Osteocyte (in vitro differentiated cells): ENCODE data around the gene SLC13A4. TPM values are rescaled to one million over a fixed set of nuclear protein-coding genes. Genes with fewer than 3 reads are reported as not detected.

Source experiments
- DNase-seq: peaks from one replicate; pipeline ENCODE4 v3.0.0; 2021; ENCODE audit warnings: mixed read lengths; ENCODE audit not compliant: unreplicated experiment; ENCODE audit errors: extremely low spot score
- H3K27ac Mint-ChIP-seq: one replicate; pipeline ENCODE4 v1.8.0; 2021; ENCODE audit warnings: mild to moderate bottlenecking, mixed read lengths; ENCODE audit not compliant: unreplicated experiment
- H3K27me3 Mint-ChIP-seq: one replicate; pipeline ENCODE4 v1.8.0; 2021; ENCODE audit warnings: mixed read lengths; ENCODE audit not compliant: unreplicated experiment
- H3K36me3 Mint-ChIP-seq: one replicate; pipeline ENCODE4 v1.8.0; 2021; ENCODE audit warnings: mixed read lengths; ENCODE audit not compliant: unreplicated experiment
- H3K4me1 Mint-ChIP-seq: one replicate; pipeline ENCODE4 v1.8.0; 2021; ENCODE audit warnings: mixed read lengths; ENCODE audit not compliant: unreplicated experiment
- H3K4me3 Mint-ChIP-seq: one replicate; pipeline ENCODE4 v1.8.0; 2021; ENCODE audit warnings: mild to moderate bottlenecking, moderate library complexity, mixed read lengths; ENCODE audit not compliant: unreplicated experiment
- H3K9me3 Mint-ChIP-seq: one replicate; pipeline ENCODE4 v1.8.0; 2021; ENCODE audit warnings: mixed read lengths; ENCODE audit not compliant: unreplicated experiment
- CTCF ChIP-seq: fragments of 200-600 bp; sonication (generic); IDR thresholded peaks from 2 replicates; pipeline ENCODE4 v1.5.0; 2021; ENCODE audit warnings: antibody characterized with exemption, mild to moderate bottlenecking, moderate library complexity
- total RNA-seq: library from RNA; stranded (reverse); gene quantifications from 2 replicates; pipeline ENCODE4 v1.2.1, GENCODE V29; 2021

The SLC13A4 gene
- total RNA-seq, 1 donor from 2014 or later: 0.81 TPM

- Mint-ChIP-seq H3K4me3 (no peak overlapping the region), H3K27ac (no peak overlapping the region), H3K27me3 (no peaks in the 10 kb centered on the region), H3K36me3 (no peaks in the 10 kb centered on the region), H3K9me3 (no peaks in the 10 kb centered on the region), H3K4me1 (peaks cover 27% of the 10 kb centered on the region)
- DNase-seq: no peak
- no peak for TF ChIP-seq CTCF
Measured at GRCh38 chr7:135712182-135712782, 15.7 kb downstream of the SLC13A4 start.

DNA sequence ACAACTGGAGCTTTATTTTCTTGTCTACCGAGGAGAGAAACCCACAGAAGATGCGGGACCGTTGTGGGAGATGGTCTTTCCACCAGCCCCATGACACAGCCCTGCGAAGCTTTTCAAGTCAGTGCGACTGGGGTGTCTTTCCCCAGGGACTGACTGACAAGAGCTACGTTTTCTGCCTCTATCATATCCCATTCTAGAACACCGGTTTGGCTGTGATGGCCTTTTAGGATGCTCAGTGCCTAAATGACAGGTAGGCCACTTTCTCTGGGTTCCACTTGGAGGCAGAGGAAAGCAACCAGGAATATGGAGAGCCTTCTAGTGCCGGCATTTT lies 16.9 kb downstream of the SLC13A4 start:
- no peaks in the 10 kb centered on the region for H3K9me3 Mint-ChIP-seq
- H3K36me3 Mint-ChIP-seq: no peaks in the 10 kb centered on the region
- H3K27me3 Mint-ChIP-seq: no peaks in the 10 kb centered on the region
- H3K27ac Mint-ChIP-seq: no peak overlapping the region
- DNase-seq: no peak
- H3K4me3 Mint-ChIP-seq: no peak overlapping the region
- H3K4me1 Mint-ChIP-seq: peaks cover 20% of the 10 kb centered on the region
- TF ChIP-seq CTCF: no peak

GRCh38 chr7:135710417-135711138 lies 17.4 kb downstream of the SLC13A4 start:
- H3K27ac Mint-ChIP-seq: no peak overlapping the region
- peaks cover 20% of the 10 kb centered on the region for H3K4me1 Mint-ChIP-seq
- no peaks in the 10 kb centered on the region for H3K9me3 Mint-ChIP-seq
- no peaks in the 10 kb centered on the region for H3K27me3 Mint-ChIP-seq
- H3K4me3 Mint-ChIP-seq: no peak overlapping the region
- H3K36me3 Mint-ChIP-seq: no peaks in the 10 kb centered on the region
- DNase-seq: no peak
- TF ChIP-seq CTCF: peak; percentile 64

DNA sequence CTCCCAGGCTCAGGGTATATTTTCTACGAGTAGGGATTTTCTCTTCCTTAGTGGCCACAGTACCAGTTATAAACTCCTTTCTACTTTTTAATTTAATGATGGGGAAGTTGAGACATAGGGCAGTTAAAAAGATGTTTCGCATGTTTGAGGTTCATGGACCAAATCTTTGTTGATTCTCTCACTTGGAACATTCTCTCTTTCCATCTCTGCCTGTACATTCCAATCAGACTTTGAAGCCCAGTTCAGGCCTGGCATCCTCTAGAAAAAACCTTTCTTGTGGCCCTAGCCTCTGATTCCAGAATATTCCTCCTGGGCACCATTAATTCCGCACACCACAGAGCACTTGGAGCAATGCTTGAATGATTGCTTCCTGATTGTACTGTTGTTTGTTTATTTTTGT lies 18.5 kb downstream of the SLC13A4 start:
- Mint-ChIP-seq H3K27me3 (no peaks in the 10 kb centered on the region), H3K27ac (no peak overlapping the region), H3K9me3 (no peaks in the 10 kb centered on the region), H3K36me3 (no peaks in the 10 kb centered on the region), H3K4me3 (no peak overlapping the region), H3K4me1 (peaks cover 20% of the 10 kb centered on the region)
- DNase-seq: no peak
- no peak for TF ChIP-seq CTCF

DNA sequence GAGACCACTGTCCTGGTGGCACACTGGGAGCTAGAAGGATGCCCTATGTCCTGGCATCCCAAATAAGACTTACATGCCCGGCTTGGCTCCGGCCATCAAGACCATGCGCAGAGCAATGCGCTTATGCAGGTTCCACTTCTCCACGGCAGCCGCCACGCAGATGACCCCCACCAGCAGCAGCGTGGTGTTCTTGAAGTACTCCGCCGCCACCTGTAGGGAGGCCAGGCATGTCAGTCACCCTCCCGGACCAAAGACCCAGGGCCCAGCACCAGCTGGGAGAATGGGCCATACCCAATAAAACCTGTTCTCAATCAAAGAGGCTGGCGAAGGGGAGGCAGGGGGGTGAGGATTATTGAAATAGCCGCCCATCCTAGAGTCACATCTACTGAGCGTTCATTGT lies 19.9 kb downstream of the SLC13A4 start:
- Mint-ChIP-seq H3K4me3 (no peak overlapping the region), H3K36me3 (no peaks in the 10 kb centered on the region), H3K4me1 (peaks cover 17% of the 10 kb centered on the region), H3K27ac (no peak overlapping the region), H3K9me3 (no peaks in the 10 kb centered on the region), H3K27me3 (no peaks in the 10 kb centered on the region)
- TF ChIP-seq CTCF: no peak
- DNase-seq: no peak
